Neural cell (in vitro differentiated cells): ENCODE results near the gene DPPA4. TPM values are rescaled to one million over a fixed set of nuclear protein-coding genes. Genes with fewer than 3 reads are reported as not detected.

Experiments used
- H2AFZ ChIP-seq: fragments of 200-600, 300-800 bp; sonication (generic), shearing (Covaris generic); 2 replicates; pipeline ENCODE4 v1.6.0; 2014; ENCODE audit warnings: low read depth, mild to moderate bottlenecking, antibody characterized with exemption, low read length, moderate library complexity
- H3F3A ChIP-seq: fragments of 200-600 bp; shearing (Covaris generic); 2 replicates; pipeline ENCODE4 v1.6.1; 2016; ENCODE audit warnings: mild to moderate bottlenecking, moderate library complexity, mixed read lengths, antibody characterized with exemption, low read length; ENCODE audit not compliant: insufficient read depth, poor library complexity, severe bottlenecking
- H3K27ac ChIP-seq: fragments of 200-600, 300-800 bp; sonication (generic), shearing (Covaris generic); 2 replicates; pipeline ENCODE4 v1.5.1; 2014; ENCODE audit warnings: mild to moderate bottlenecking, low read length, moderate library complexity
- H3K27me3 ChIP-seq: fragments of 300-800, 200-600 bp; sonication (generic), shearing (Covaris generic); 2 replicates; pipeline ENCODE4 v1.6.0; 2014; ENCODE audit warnings: mild to moderate bottlenecking, low read depth, low read length, moderate library complexity; ENCODE audit not compliant: insufficient read depth
- H3K36me3 ChIP-seq: fragments of 300-800, 200-600 bp; sonication (generic), shearing (Covaris generic); 2 replicates; pipeline ENCODE4 v1.5.1; 2014; ENCODE audit warnings: mild to moderate bottlenecking, antibody characterized with exemption, low read length, moderate library complexity; ENCODE audit not compliant: insufficient read depth
- H3K4me2 ChIP-seq: fragments of 300-800, 200-600 bp; sonication (generic), shearing (Covaris generic); 2 replicates; pipeline ENCODE4 v1.6.0; 2014; ENCODE audit warnings: mild to moderate bottlenecking, low read length
- H3K4me3 ChIP-seq: fragments of 300-800, 200-600 bp; sonication (generic), shearing (Covaris generic); 2 replicates; pipeline ENCODE4 v1.5.1; 2014; ENCODE audit warnings: mild to moderate bottlenecking, low read length, moderate library complexity
- H3K79me2 ChIP-seq: fragments of 200-600 bp; shearing (Covaris generic); replicated peaks from 2 replicates; pipeline ENCODE4 v1.6.0; 2014; ENCODE audit warnings: mild to moderate bottlenecking, low read length, moderate library complexity; ENCODE audit not compliant: insufficient read depth
- H3K9ac ChIP-seq: fragments of 300-800, 200-600 bp; sonication (generic), shearing (Covaris generic); 2 replicates; pipeline ENCODE4 v1.6.1; 2016; ENCODE audit warnings: mild to moderate bottlenecking, low read length, mixed read lengths
- H3K9me2 ChIP-seq: fragments of 200-600 bp; shearing (Covaris generic); 2 replicates; pipeline ENCODE4 v1.6.1; 2016; ENCODE audit warnings: mild to moderate bottlenecking, low read length, mixed read lengths; ENCODE audit not compliant: insufficient read depth
- H3K9me3 ChIP-seq: fragments of 200-600, 300-800 bp; sonication (generic), shearing (Covaris generic); 2 replicates; pipeline ENCODE4 v1.6.1; 2016; ENCODE audit warnings: mild to moderate bottlenecking, mixed run types, low read length, moderate library complexity, mixed read lengths
- H4K20me1 ChIP-seq: fragments of 200-600 bp; shearing (Covaris generic); 2 replicates; pipeline ENCODE4 v1.6.1; 2016; ENCODE audit warnings: mild to moderate bottlenecking, mixed run types; ENCODE audit not compliant: insufficient read depth
- CTCF ChIP-seq: fragments of 450-650 bp; IDR thresholded peaks from 2 replicates; pipeline ENCODE4 v1.5.1; 2014; ENCODE audit warnings: antibody characterized with exemption, mild to moderate bottlenecking, moderate library complexity; ENCODE audit not compliant: poor library complexity, severe bottlenecking
- EP300 ChIP-seq: fragments of 450-650 bp; conservative IDR thresholded peaks from 2 replicates; pipeline ENCODE4 v1.6.1; 2014; ENCODE audit warnings: antibody characterized with exemption, mild to moderate bottlenecking, moderate library complexity; ENCODE audit not compliant: poor library complexity, severe bottlenecking
- EZH2 ChIP-seq: fragments of 200-600, 300-800 bp; shearing (Covaris generic), sonication (generic); IDR thresholded peaks from 2 replicates; pipeline ENCODE4 v1.6.1; 2014; ENCODE audit warnings: antibody characterized with exemption, low read length, borderline replicate concordance, mild to moderate bottlenecking; ENCODE audit not compliant: insufficient read depth, poor library complexity, severe bottlenecking
- MXI1 ChIP-seq: fragments of 450-650 bp; conservative IDR thresholded peaks from 2 replicates; pipeline ENCODE4 v1.6.1; 2014; ENCODE audit warnings: antibody characterized with exemption, mild to moderate bottlenecking; ENCODE audit not compliant: poor library complexity, severe bottlenecking
- POLR2AphosphoS5 ChIP-seq: IDR thresholded peaks from 2 replicates; pipeline ENCODE4 v1.6.1; 2012
- RAD21 ChIP-seq: fragments of 450-650 bp; conservative IDR thresholded peaks from 2 replicates; pipeline ENCODE4 v1.6.1; 2014; ENCODE audit warnings: antibody characterized with exemption, mild to moderate bottlenecking, moderate library complexity
- REST ChIP-seq: IDR thresholded peaks from 2 replicates; pipeline ENCODE4 v1.6.1; 2012; ENCODE audit warnings: borderline replicate concordance
- SMC3 ChIP-seq: fragments of 450-650 bp; conservative IDR thresholded peaks from 2 replicates; pipeline ENCODE4 v1.6.1; 2014; ENCODE audit warnings: antibody characterized with exemption, mild to moderate bottlenecking, moderate library complexity; ENCODE audit not compliant: poor library complexity
- TAF1 ChIP-seq: IDR thresholded peaks from 2 replicates; pipeline ENCODE4 v1.6.1; 2012; ENCODE audit warnings: low read depth
- polyA plus RNA-seq: library from polyadenylated mRNA; depleted of rRNA; stranded (reverse); fragments of >200 nt; gene quantifications from 2 replicates; pipeline ENCODE4 v1.2.3, GENCODE V29; 2014

Gene DPPA4
- polyA plus RNA-seq, 1 donor from 2014 or later: 1.6 TPM

- Histone ChIP-seq H3K27me3 (no peaks in the 10 kb centered on the region), H3F3A (no peaks in the 10 kb centered on the region), H3K9ac (no peak overlapping the region), H3K36me3 (no peaks in the 10 kb centered on the region), H3K9me2 (no peaks in the 10 kb centered on the region), H3K27ac (no peak overlapping the region), H2AFZ (no peak overlapping the region), H3K79me2 (peaks cover 6% of the 10 kb centered on the region), H4K20me1 (no peaks in the 10 kb centered on the region), H3K9me3 (no peaks in the 10 kb centered on the region), H3K4me2 (no peak overlapping the region), H3K4me3 (no peak overlapping the region)
- no peak for TF ChIP-seq MXI1
- no peak for TF ChIP-seq EZH2
- TF ChIP-seq RAD21: no peak
- no peak for TF ChIP-seq EP300
- no peak for TF ChIP-seq CTCF
- no peak for TF ChIP-seq REST
- no peak for TF ChIP-seq SMC3
- no peak for TF ChIP-seq POLR2AphosphoS5
- TF ChIP-seq TAF1: no peak
These were observed 2.6 kb upstream of the DPPA4 start for GRCh38 chr3:109339714-109340648.

- Histone ChIP-seq H3K9me3 (no peaks in the 10 kb centered on the region), H3K9me2 (no peaks in the 10 kb centered on the region), H3K4me3 (no peak overlapping the region), H3K27me3 (no peaks in the 10 kb centered on the region), H3K9ac (no peak overlapping the region), H3K4me2 (no peak overlapping the region), H4K20me1 (no peaks in the 10 kb centered on the region), H3K36me3 (no peaks in the 10 kb centered on the region), H3K27ac (no peak overlapping the region), H2AFZ (no peak overlapping the region), H3K79me2 (peaks cover 10% of the 10 kb centered on the region), H3F3A (no peaks in the 10 kb centered on the region)
- TF ChIP-seq EZH2 (no peak), RAD21 (no peak), TAF1 (no peak), EP300 (no peak), MXI1 (no peak), SMC3 (no peak), CTCF (no peak), POLR2AphosphoS5 (no peak), REST (no peak)
These were observed 1.9 kb upstream of the DPPA4 start for GRCh38 chr3:109339197-109339596.
